PC-9 (cell line): ENCODE measurements around the gene RORC. TPM values are rescaled to one million over a fixed set of nuclear protein-coding genes. Genes with fewer than 3 reads are reported as not detected.

Source experiments
- BruUV-seq: library from RNA; stranded (reverse); fragments of 400-500 nt; replicated peaks from 2 replicates; lab custom pipeline; 2021; lab: Mats Ljungman, UMichigan
- CTCF ChIA-PET: fragments of 300-600 bp; sonication (Branson Sonifier 250); formaldehyde crosslinking; loops from one replicate; lab custom pipeline; 2022; ENCODE audit warnings: antibody characterized with exemption; lab: Charles Lee
- POLR2A ChIA-PET: fragments of 300-600 bp; sonication (Branson Sonifier 250); formaldehyde crosslinking; loops from one replicate; lab custom pipeline; 2022; ENCODE audit warnings: antibody characterized with exemption; ENCODE audit not compliant: unreplicated experiment; lab: Charles Lee
- DNase-seq, 2 experiments: peaks; one replicate each; pipeline versions ENCODE4 v3.0.0 to v3.0.0-alpha.2; 2015 to 2022; ENCODE audit warnings: mixed read lengths in 1 of 2
- H2AFZ ChIP-seq: fragments of 200-600 bp; sonication (generic); 2 replicates; pipeline ENCODE4 v1.8.1; 2017; ENCODE audit warnings: antibody characterized with exemption
- H3F3A ChIP-seq: fragments of 200-600 bp; sonication (generic); 2 replicates; pipeline ENCODE4 v1.8.1; 2017; ENCODE audit warnings: antibody characterized with exemption, mild to moderate bottlenecking, low read depth; ENCODE audit not compliant: insufficient read depth
- H3K27ac ChIP-seq: fragments of 200-600 bp; sonication (generic); 2 replicates; pipeline ENCODE4 v1.6.1; 2016; ENCODE audit warnings: mixed run types
- H3K27me3 ChIP-seq: fragments of 200-600 bp; sonication (generic); 2 replicates; pipeline ENCODE4 v1.6.1; 2016; ENCODE audit warnings: low read depth, mixed run types; ENCODE audit not compliant: insufficient read depth
- H3K36me3 ChIP-seq: fragments of 200-600 bp; sonication (generic); 2 replicates; pipeline ENCODE4 v1.6.1; 2016; ENCODE audit warnings: low read depth, mixed run types
- H3K4me1 ChIP-seq: fragments of 200-600 bp; sonication (generic); replicated peaks from 2 replicates; pipeline ENCODE4 v1.6.1; 2016; ENCODE audit warnings: mixed run types; ENCODE audit not compliant: insufficient read depth
- H3K4me2 ChIP-seq: fragments of 200-600 bp; sonication (generic); 2 replicates; pipeline ENCODE4 v1.6.1; 2017; ENCODE audit warnings: mixed run types
- H3K4me3 ChIP-seq: fragments of 200-600 bp; sonication (generic); 2 replicates; pipeline ENCODE4 v1.6.1; 2016; ENCODE audit warnings: mixed run types
- H3K79me2 ChIP-seq: fragments of 200-600 bp; sonication (generic); 2 replicates; pipeline ENCODE4 v1.6.1; 2017; ENCODE audit warnings: low read depth, mixed run types
- H3K9me2 ChIP-seq: fragments of 200-600 bp; sonication (generic); 2 replicates; pipeline ENCODE4 v1.8.1; 2017; ENCODE audit warnings: mild to moderate bottlenecking; ENCODE audit not compliant: insufficient read depth
- H3K9me3 ChIP-seq: fragments of 200-600 bp; sonication (generic); 2 replicates; pipeline ENCODE4 v1.8.1; 2016; ENCODE audit warnings: low read depth; ENCODE audit not compliant: insufficient read depth
- H4K20me1 ChIP-seq: fragments of 200-600 bp; sonication (generic); 2 replicates; pipeline ENCODE4 v1.8.1; 2017; ENCODE audit not compliant: insufficient read depth
- CTCF ChIP-seq: fragments of 200-600 bp; sonication (generic); conservative IDR thresholded peaks from 2 replicates; pipeline ENCODE4 v1.6.1; 2017; ENCODE audit warnings: mixed run types, antibody characterized with exemption, mild to moderate bottlenecking, moderate library complexity
- EZH2 ChIP-seq: fragments of 200-600 bp; sonication (generic); IDR thresholded peaks from 2 replicates; pipeline ENCODE4 v1.8.0; 2017; ENCODE audit warnings: antibody characterized with exemption, low read depth
- intact Hi-C: fragments of 100-400 bp; cut with micrococcal nuclease; formaldehyde crosslinking; loops from one replicate; pipeline ENCODE4 v1.10.0; 2022; ENCODE audit not compliant: unreplicated experiment
- total RNA-seq: library from RNA; stranded (reverse); gene quantifications from 2 replicates; pipeline ENCODE4 v1.2.3, GENCODE V29; 2021

The RORC gene
- total RNA-seq, 1 experiment from 2014 or later: 0.35 TPM

GRCh38 chr1:151802372-151802771 is 29.2 kb downstream of the RORC start:
- Histone ChIP-seq H3K9me2 (no peaks in the 10 kb centered on the region), H3K4me3 (no peak overlapping the region), H3K27me3 (peaks cover 3% of the 10 kb centered on the region; the same call in 1 of the 2 replicates), H3F3A (no peaks in the 10 kb centered on the region), H2AFZ (no peak overlapping the region), H3K79me2 (no peaks in the 10 kb centered on the region), H4K20me1 (no peaks in the 10 kb centered on the region), H3K4me1 (no peaks in the 10 kb centered on the region), H3K27ac (no peak overlapping the region), H3K9me3 (no peaks in the 10 kb centered on the region), H3K36me3 (no peaks in the 10 kb centered on the region), H3K4me2 (no peak overlapping the region)
- ChIA-PET CTCF (interaction anchor here (0.6 kb wide), 1 partner anchor 68 kb away, joined by 4 read pairs; no protein-coding TSS in a partner anchor), POLR2A (no interaction called here)
- TF ChIP-seq EZH2 (no peak), CTCF (no peak)
- no TSS peak for BruUV-seq
- DNase-seq: no peak
- intact Hi-C loops: no loop called here

- no TSS peak for BruUV-seq
- Histone ChIP-seq H3K4me2 (no peak overlapping the region), H3K9me3 (no peaks in the 10 kb centered on the region), H3K4me3 (no peak overlapping the region), H2AFZ (no peak overlapping the region), H3F3A (no peaks in the 10 kb centered on the region), H3K79me2 (no peaks in the 10 kb centered on the region), H3K4me1 (no peaks in the 10 kb centered on the region), H4K20me1 (no peaks in the 10 kb centered on the region), H3K9me2 (no peaks in the 10 kb centered on the region), H3K27ac (no peak overlapping the region), H3K36me3 (no peaks in the 10 kb centered on the region), H3K27me3 (peaks cover 3% of the 10 kb centered on the region; the same call in 1 of the 2 replicates)
- ChIA-PET POLR2A (interaction anchor here (0.6 kb wide), 1 partner anchor 38 kb away, joined by 3 read pairs; no protein-coding TSS in a partner anchor), CTCF (interaction anchor here (0.6 kb wide), 1 partner anchor 67 kb away, joined by 4 read pairs; no protein-coding TSS in a partner anchor)
- intact Hi-C loops: no loop called here
- TF ChIP-seq EZH2 (no peak), CTCF (no peak)
- DNase-seq: no peak
Observed at GRCh38 chr1:151801846-151802245, 29.8 kb downstream of the RORC start.

- intact Hi-C loops: no loop called here
- Histone ChIP-seq H3K79me2 (no peaks in the 10 kb centered on the region), H3K27me3 (0 out of 2 replicates have a peak, but pooled peaks cover 3% of the 10 kb centered on the region), H3K4me1 (no peaks in the 10 kb centered on the region), H3K4me2 (no peak overlapping the region), H3K27ac (no peak overlapping the region), H3K9me3 (no peaks in the 10 kb centered on the region), H3K36me3 (no peaks in the 10 kb centered on the region), H4K20me1 (no peaks in the 10 kb centered on the region), H3F3A (no peaks in the 10 kb centered on the region), H2AFZ (no peak overlapping the region), H3K4me3 (no peak overlapping the region), H3K9me2 (no peaks in the 10 kb centered on the region)
- CTCF ChIA-PET: no interaction called here
- no peak for TF ChIP-seq CTCF
- no peak for TF ChIP-seq EZH2
- DNase-seq: no peak
- POLR2A ChIA-PET: interaction anchor here (0.6 kb wide), 1 partner anchor 38 kb away, joined by 3 read pairs; no protein-coding TSS in a partner anchor
- BruUV-seq: no TSS peak
Observed at GRCh38 chr1:151801310-151801820, 30.2 kb downstream of the RORC start.
